ENCODE measurements around the gene UBASH3A.
A peak's percentile ranks its signal among the peaks of the same experiment; 100 is the strongest.

Gene UBASH3A

GRCh38 chr21:42453224-42453985 lies 49.7 kb downstream of the UBASH3A start:
- DNase-seq: no peak

DNA sequence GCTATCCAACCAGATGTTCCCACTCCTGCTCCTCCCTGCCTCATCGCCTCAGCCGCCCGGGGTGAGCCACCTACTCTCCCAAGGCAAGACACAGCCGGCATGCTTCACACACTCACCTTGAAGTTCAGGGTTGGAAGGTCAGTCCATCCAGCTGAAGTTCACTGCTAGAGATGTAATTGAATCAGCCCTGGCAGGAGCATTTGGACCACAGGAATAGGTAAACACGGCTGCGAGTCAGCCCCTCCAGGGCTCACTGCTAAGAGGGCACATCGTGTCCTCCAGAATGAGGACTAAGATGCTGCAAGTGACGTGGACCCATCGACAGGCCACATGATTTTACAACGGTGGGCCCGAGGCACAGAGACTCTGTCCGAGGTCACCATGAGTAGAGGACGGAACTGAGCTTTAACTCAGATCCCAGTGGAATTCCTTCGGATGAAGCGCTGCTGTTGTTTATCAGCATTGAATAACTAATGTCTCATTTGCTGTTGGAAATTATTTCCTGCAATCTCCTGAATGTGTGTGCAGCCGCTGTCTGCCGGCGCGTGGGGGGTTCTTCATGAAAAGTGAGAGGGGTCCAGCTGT lies 50.4 kb downstream of the UBASH3A start:
- no peak for DNase-seq

GRCh38 chr21:42454786-42455185 lies 51.1 kb downstream of the UBASH3A start:
- DNase-seq: no peak

DNA sequence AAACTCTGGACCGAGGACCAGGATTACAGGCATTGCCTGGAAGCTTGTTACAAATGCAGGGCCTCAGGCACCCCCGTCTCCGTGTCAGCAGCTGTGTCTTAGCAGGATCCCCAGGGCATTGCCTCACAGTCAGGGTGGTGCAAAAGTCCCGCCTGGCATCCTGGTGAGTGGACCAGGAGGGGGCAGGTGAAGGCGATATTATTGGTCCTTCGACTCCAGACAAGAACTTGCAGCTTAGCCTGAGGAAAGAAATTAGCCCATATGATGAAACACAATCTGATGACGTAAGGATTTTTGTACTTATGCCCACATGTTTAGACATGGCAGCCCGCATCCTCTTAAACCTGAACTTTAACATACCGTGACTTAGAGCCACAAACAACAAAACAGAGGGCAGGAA lies 51.5 kb downstream of the UBASH3A start:
- peak in 2 of 4 experiments; percentile 18 to 19 for DNase-seq

DNA sequence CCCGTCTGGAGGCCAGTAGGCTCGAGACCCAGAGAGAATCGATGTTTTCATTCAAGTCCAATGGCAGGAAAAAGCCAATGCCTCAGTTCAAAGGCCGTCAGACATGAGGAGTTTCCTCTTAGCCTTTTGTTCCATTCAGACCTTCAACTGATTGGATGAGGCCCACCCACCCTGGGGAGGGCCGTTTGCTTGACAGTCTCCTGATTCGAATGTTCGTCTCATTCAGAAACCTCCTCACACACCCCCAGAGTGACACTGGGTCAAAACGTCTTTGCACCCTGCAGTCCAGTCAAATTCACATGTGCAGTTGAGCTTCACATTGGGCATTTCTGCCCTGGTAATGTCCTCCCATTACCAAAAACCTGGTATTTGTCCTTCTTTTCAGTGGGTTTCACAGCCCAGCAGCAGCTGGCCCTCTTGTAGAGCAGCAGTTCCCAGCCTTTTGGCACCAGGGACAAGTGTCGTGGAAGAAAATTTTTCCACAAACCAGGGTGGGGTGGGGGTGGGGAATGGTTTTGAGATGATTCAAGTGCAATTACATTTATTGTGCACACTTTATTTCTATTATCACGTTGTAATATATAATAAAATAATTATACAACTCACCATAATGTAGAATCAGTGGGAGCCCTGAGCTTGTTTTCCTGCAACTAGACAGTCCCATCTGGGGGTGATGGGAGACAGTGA lies 52.2 kb downstream of the UBASH3A start:
- no peak for DNase-seq

DNA sequence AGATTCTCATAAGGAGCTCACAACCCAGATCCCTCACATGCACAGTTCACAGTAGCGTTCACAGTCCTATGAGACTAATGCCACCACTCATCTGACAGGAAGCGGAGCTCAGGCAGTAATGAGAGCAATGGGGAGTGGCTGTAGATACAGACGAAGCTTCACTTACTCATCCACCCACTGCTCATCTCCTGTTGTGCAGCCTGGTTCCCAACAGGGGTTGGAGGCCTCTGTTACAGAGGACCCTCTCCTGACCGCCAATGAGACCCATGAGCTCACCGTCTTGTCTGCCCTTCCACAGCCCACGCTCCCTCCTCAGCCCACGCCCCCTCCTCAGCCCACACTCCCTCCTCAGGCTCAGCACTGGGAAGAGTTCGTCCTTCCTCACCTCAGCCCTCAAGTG lies 52.8 kb downstream of the UBASH3A start:
- peak; percentile 63 to 84 (median 74) for DNase-seq

GRCh38 chr21:42459082-42459460 lies 55.4 kb downstream of the UBASH3A start:
- no peak for DNase-seq

- no peak for DNase-seq
Observed at GRCh38 chr21:42459546-42460215, 56.0 kb downstream of the UBASH3A start.

- DNase-seq: peak in 3 of 4 experiments; percentile 14 to 38 (median 17)
Observed at GRCh38 chr21:42460391-42461184, 56.9 kb downstream of the UBASH3A start.

- DNase-seq: no peak
Observed at GRCh38 chr21:42461185-42461520, 57.5 kb downstream of the UBASH3A start.

GRCh38 chr21:42461881-42462877 lies 58.5 kb downstream of the UBASH3A start:
- DNase-seq: peak; percentile 35 to 67 (median 64)

GRCh38 chr21:42463861-42464515 lies 60.3 kb downstream of the UBASH3A start:
- DNase-seq: peak; percentile 55 to 76 (median 66)

DNA sequence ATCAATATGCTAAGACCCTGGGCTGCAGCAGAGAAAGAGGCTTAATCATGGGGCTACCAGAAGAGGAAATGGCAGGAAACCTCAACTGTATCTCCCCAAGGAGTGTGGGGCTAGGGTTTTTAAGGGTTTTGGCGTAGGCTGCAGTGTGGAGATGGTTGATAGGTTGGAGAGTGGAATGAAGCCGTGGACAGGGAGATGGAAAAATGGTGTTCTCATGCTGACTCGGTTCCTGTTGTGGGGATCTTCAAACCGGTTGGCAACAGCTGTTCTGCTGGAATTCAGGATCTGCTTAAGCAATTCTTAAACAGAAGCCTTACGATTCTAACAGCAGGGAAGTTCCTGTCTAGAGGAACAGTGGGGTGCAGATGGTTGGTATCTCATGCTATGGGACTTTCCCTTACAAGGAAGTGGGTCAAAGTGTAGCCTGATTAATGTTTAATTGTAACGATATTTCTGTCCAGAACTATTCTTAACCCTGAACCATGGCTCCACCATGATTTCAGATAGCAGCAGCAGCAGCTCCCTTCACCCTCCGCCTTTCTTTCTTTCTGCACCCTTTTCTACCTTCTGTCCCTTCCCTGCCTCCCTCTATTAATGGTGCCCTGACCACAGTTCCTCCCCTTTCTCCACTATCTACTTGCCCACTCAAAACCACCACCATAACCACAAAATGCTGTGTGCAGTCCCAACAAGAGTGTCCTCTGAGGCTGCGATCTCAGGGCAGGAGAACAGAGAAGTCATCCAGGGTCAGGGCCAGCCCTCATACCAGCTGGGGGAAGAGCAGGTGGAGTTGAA lies 61.5 kb downstream of the UBASH3A start:
- DNase-seq: peak; percentile 71 to 84 (median 81)

GRCh38 chr21:42465803-42466127 lies 62.1 kb downstream of the UBASH3A start:
- peak in 1 of 4 experiments; percentile 45 for DNase-seq

DNA sequence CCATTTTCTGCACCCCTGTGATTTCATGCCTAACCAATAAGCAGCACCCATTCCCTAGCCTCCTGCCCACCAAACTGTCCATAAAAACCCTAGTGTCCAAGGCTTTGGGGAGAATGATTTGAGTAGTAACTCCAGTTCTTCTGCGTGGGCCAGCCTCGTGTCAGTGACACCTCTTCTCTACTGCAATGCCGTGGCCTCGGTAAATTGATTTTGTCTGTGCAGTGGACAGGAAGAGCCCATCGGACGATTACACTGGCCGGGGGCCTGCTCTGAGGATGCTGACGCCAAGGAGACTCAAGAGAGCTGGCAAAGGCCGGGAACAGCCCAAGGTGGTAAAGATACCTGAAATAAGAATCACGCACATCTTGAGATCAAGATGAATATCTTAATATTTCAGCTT lies 63.0 kb downstream of the UBASH3A start:
- DNase-seq: no peak

- DNase-seq: peak; percentile 76 to 83 (median 80)
Observed at GRCh38 chr21:42467140-42467983, 63.7 kb downstream of the UBASH3A start.

- no peak for DNase-seq
Observed at GRCh38 chr21:42468491-42469131, 64.9 kb downstream of the UBASH3A start.

DNA sequence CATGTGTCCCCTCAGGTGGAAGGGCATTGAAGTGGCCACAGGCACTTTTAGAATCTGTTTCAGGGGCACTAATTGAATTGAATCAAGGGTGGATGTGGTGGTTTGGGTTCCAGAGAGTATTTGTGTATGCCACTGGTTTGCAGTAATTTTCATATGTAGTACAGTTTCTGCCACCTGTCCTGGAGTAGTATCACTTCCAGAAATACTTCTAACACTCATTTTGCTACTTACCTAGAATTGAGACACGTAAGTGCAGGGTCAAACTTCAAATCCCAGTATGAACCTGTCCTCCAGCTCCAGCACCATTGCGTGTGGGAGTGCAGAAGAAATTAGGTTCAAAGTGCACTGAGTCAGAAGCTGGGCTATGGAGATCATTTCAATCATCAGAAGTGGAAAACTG lies 65.6 kb downstream of the UBASH3A start:
- no peak for DNase-seq

Measured in suppressor macrophage (primary cell).